HG03135 (cell line): ENCODE results near the gene STX18.
"Not testable (repeated sequence)": the region's sequence is repeated elsewhere in the genome, so short reads cannot be mapped to it uniquely, and the experiment has no call there.

Source experiments
- ATAC-seq: cut with Tn5 transposase; IDR thresholded peaks from one replicate; pipeline ENCODE4 v1.9.1; 2021; ENCODE audit warnings: mild to moderate bottlenecking, moderate library complexity; ENCODE audit not compliant: unreplicated experiment

STX18 gene

DNA sequence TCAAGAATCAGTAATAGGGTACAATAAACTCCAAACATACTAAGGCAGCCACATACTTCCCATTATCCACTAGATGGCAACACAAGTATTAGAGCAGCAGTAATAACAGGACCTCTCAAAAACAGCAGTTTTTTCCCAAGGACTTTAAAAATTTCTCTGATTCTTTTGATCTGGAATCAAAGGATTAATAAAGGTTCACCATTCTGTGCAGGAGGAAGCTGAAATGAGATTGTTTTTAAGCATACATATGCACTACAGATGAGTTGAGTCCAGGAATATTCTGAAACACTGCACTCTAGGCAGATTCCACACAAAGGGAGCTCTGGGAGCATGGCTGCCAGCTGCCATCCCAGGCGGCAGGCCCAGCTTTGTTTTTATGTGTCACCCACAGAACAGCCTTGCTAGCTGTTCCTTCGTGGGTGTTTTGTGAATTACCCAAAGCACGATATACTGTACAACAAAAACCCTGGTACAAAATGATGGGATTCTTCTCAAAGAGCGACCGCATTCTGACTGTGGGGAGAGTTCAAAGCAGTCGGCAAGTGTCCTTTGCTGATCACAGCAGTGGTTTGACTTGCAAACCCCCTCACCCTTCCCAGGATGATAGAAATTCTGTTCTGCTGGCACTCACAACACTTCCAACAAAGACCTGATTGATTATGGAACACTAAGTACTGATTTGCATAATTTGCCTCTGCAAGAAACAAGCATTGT, 61.0 kb downstream of the STX18 start:
- ATAC-seq, result no peak

DNA sequence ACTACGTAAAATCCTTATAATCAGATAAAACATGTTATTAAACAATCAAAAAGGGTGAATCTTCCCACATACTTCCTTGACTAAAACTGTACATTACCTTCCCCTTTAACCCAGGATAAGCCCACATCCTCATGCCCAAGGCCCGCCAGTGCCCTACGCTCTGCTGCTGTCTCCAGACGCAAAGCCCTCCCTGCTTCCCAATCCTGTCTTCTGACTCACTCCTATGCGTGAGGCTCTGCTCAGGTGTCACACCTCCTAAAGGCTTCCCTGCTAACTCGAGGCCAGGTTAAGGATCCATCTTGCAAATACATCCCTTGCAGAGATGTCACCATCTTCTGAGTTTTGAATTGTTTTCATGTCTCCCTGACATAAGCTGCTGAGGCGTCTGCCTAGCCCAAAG, 61.6 kb downstream of the STX18 start:
- ATAC-seq, result no peak

DNA sequence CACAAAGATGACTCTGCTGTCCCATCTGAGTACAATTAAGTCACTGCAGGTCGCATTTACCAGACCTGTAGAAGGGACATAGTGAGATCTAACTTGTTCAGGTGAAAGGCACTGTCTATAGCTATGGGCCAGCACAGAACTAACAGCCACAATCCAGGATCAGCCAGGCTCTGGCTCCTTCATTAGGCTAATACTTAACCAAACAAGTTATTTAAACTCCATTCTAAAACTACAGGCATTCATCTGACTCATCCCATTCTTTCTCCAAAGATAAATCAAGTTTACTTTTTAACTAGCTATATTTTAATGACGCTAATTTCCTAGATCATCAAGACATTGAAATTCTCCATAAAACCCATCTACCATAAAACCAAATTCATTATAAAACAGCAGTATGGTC, 62.5 kb downstream of the STX18 start:
- no peak for ATAC-seq

DNA sequence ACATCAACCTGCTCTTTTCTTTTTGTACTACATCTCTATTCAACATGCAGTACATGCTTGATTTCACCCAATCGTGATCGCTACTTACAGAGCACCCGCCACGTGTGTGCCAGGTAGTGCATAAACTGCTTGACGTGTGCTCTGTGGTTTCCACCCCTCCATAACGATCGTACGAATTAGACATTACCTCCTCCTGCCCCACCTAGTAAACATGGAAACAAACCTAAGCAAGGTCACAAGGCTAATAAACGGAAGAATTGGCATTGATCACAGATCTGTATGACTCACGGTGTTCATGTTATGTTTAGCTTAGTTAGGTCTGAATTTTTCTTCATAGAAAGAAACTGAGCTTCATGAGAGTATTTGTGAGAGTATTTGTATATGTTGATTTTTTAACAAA, 64.1 kb downstream of the STX18 start:
- no peak for ATAC-seq

DNA sequence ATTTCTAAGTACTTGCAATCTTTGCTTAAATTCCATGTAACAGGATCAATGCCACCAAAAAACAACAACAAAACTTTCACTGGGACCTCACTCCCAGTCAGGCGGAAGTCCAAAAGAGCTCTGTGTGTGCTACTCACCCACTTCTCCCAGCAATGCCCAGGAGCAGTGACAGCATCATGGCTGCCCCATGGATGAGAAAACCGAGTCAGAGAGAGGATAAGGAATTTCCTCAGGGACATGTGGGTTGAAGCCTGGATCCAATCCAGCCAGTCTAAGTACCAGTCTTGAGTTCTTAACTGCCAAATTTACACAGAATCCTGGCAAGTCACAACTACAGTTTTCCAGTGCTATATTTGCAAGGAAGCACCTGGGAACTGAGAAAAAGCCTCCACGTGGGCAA, 64.5 kb downstream of the STX18 start:
- ATAC-seq, result no peak

DNA sequence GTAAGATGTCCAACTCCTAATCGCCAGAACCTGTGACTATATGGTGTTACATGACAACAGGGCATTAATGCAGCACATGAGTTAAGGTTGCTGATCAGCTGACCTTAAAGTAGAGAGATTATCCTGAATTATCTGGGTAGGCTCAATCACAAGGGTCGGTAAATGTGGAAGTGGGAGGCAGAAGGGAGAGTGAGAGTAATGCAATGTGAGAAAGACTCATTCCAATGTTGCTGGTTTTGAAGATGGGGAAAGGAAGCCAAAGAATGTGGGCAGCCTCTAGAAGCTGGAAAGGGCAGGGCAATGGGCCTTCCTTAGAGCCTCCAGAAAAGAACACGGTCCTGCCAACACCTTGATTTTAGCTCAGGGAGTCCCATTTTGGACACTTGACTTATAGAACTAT, 67.4 kb downstream of the STX18 start:
- ATAC-seq, result no peak

DNA sequence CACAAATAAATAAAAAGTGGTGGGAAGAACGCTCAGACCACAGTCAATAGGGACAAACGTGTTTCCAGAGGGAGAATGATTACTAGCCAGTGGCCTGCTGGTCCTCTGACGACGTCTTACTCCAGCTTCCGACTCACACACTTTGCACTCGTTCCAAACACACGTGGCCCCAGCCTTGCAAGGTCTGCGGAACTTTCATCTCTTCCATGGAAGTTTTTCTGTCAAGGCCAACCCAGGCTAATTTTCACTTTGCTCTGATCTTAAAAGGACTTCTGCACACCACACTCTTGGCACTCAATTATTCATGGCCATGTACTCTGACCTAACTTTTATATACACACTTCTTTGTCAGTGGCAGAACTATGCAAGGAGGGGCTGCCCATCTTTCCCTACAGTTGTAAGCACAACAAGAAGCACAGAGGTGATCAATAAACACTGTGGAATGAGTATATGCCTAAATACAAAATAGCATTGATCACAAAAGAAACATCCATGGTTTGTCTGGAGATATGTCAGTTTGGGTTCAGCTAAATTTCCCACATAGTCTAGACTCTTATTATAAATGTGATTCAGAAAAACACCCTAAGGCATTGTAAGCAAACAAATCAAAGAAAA, 69.4 kb downstream of the STX18 start:
- no peak for ATAC-seq

DNA sequence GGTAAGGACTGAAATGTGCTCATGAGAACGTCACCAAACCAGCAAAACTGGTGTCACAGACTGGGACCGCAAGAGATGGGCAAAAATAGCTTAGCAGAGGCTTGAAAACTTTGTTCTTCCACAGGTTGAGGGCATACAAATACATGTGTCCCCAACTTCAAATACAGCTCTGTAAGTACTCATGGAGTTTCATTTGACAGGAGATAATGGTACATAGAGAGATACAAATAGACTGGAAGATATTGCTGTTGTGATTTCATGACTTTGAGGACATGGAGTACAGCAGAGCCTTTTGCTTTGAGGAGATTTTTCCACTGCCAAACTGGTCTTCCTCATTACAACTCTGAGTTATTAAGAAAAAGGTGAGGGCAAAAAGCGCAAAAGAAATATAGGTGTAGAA, 70.7 kb downstream of the STX18 start:
- no peak for ATAC-seq

DNA sequence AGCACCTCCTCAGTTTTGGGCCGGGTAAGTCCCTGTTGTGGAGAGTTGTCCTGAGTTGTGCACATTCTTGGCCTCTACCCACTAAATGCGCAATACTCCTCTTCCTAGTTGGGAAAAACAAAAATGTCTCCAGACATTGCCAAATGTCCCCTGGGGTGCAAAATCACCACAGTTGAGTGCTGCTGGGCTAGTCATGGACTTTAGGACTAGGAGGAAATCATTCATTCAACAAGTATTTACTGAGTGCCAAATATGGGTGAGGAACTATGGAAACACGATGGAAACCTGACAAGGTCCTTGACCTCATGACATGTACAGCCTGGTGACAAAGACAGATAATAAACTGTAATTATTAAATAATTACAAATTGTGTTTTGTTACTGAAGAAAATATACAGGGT, 71.6 kb downstream of the STX18 start:
- ATAC-seq, result no peak

DNA sequence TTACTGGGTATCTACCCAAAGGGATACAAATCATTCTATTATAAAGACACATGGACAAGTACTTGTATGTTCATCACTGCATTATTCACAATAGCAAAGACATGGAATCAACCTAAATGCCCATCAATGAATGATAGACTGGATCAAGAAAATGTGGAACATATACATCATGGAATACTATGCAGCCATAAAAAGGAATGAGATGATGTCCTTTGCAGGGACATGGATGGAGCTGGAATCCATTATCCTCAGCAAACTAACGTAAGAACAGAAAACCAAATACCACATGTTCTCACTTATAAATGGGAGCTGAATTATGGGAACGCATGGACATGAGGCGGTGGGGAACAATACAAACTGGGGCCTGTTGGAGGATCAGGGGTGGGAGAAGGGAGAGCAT, 76.6 kb downstream of the STX18 start:
- ATAC-seq, result not testable (repeated sequence)

DNA sequence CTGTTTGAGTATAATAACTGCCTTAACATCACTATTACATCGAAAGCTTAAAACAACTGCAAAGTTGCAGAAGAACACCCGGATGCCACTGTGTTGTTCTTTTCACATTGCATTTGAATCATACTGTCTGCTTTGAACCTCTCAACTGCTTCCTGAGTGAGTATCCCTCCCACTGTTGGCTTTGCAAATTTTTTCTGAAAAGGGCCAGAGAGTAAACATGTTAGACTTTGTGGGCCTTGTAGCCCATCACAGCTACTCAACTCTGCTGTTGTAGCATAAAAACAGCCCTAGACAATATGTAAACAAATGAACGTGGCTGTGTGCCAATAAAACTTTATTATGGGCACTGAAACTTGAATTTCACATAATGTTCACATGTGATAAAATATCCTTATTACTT, 78.9 kb downstream of the STX18 start:
- ATAC-seq, result no peak

DNA sequence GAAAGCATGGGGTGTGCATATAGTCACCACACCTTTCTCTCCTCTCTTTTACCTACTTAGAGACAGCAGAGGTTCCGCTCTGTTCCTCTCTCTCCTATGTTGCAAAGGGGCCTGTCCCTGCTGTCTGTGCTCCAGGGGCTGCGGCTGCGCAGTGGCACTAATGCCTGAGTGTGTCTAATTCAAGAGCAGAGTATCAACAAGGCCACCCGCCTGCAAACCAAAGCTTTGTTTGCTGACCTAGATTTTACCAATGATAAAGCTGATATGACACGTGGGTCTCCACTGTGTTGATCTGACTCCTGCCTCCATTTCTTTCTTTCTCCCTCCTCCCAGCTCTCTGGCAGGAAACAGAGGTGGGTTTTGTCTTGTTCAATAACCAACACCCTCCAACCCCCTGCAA, 80.0 kb downstream of the STX18 start:
- no peak for ATAC-seq

DNA sequence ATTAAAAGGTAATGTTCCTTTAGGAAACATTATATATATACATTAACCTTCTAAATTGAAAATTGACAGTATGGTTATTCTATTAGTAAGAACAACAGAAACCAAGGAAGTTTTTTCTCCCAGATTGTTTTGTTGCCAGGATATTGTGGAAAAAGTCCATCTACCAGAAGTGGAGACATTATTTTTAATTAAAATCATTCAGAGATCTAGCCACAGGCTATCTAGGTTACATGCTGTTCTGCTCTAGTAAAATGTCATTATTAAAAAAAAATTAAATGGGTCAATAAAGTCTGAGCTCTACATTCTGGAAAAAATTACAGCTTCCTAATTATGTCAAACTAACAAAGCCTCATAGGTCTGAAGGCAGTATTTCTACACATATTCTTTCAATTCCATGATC, 80.7 kb downstream of the STX18 start:
- ATAC-seq, result no peak

DNA sequence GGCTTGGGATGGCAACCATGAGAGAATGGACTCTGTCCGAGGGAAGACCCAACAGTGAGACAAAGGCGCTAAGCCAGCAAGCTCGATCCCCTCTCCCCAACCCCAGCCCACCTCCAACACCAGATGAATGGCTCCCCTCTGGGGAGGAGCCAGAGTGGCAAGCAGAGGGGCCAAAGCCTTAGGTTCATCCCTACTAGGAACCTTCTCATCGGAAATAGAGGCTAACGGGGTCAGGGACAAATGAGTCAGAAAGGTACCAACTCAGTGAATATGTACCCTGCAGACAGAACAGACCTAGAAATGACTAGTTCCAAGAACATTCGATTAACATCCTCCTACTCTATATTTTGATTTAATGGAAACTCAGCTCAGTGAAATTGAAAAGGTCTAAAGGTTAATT, 81.1 kb downstream of the STX18 start:
- no peak for ATAC-seq

DNA sequence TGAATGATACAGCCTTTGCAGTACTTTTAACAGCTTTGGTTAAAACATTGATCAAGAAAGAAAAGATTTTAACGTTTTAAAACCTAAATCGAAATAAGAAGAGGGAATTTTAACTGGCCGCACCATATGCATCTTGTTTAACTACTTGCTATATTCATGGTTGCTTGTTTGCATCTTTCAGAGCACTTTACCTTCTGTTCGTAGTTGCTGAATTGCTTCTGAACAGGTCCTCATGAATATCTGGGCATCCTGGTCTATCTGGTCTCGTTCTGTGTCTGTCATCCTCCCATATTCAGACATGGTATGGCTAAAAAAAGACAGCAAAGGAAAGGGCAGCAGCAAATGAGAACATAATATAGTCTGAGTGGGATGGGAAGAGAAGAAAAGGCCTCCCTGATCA, 82.7 kb downstream of the STX18 start:
- no peak for ATAC-seq

DNA sequence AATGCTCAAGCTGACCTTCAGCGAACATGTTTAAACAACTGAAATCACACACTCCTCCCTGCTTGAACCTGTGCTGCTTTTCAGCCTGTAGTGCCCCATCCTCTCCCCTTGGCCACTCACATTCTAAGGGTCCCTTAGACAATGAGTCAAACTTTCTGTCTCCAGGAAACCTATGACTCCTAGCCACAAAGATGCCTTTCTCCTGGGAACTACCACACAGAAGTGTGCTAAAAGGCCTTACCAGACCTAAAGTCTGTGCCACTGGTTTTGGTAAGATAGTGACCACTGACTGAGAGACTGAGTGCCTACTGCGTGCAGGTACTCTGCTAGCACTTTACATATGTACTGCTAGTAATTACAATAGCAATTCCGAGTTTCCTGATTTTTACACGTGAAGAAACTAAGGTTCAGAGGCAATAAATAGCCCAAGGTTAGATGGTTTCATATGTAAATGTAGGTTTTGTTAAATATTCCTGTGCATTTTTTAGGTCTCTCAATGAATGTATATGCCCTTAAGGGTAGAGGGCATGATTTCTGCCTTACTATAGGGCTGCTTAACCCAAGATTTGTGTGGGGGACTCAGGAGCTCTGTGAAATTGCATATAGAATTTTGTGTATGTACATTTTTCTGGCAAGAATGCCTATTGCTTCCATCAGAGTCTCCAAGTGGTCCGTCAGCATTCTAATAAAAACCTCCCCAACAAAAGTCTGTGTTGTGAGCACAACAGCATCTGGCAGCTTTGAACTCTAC, 83.9 kb downstream of the STX18 start:
- no peak for ATAC-seq

DNA sequence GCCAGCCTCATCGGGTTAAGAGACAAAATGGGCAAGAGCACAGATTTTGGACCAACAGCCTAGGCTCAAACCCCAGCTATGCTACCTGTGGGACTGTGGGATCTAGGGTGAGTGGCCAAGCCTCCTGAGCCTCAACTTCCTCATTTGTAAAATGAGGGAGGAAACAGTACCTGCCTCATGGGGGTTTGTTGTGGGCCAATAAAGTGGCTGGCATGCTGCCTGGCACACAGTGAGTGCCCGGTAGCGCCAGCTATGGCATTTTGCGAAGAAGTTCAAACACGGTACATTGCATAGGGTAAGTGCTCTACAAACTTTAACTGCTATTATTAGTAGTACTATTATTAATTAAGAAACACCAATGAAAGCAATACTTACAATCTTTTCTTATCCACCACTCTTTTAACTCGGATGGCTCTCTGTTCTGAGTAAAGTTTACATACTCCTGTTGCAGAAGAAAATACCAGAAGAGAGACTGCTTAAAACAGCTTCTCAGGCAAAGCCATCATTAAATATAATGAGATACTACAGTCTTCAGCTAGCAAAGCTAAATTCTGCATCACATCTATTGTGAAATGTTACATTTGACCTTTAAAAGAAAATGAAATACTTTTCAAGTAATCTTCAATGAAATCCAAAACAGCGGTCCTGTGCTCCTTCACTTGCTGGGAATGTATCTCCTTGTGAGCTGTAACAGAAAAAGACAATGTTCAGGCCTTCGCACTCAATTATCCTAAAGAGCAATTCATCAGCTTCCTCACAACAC, 84.9 kb downstream of the STX18 start:
- ATAC-seq, result no peak

DNA sequence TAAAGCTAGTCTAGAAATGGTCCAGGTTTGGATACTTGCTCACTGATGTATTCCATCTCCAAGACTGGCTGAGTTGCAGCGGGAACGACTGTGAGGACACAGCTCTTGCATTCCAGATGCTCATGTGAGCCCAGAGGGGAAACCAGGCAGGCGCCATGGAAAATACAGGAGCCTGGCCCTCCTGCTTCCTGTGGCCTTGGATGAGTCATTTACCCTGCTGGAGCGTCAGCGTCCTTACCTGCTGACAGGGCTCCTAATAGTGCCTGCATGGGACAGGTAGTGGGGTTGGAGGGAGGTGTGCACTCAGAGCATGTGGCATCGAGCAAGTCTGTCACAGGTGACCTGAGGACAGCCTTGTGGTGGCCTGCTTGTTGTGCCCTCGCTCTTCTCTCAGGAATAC, 85.5 kb downstream of the STX18 start:
- ATAC-seq, result no peak

DNA sequence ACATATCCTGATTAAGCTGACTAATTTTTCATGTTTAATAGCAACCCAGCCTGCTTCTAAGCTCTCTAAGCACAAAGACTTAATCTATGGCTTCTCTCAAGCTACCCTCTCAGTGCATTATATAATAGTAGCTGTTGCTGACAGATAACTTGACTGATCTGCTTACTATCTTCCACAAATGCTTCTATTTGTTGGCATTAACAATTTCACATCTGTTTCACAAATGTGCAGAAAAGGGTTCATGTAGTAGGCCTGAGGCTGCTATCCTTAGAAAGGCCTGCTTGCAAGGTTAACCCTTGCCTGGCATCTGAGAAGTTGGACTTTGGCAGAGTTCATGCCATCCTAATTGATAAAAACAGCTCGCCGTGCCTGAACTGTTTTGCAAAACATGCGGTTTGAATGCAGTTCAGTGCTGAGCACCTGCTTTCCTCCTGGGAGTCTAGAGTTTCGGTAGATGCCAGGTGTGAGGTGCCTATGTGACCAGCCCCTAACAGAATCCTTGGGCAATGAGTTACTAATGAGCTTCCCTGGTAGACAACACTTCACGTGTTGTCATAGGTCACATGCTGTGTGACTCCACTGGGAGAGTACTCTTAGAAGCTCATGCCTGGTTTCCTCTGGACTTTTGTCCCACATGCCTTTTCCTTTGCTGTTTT, 86.5 kb downstream of the STX18 start:
- ATAC-seq, result peak; percentile 84

DNA sequence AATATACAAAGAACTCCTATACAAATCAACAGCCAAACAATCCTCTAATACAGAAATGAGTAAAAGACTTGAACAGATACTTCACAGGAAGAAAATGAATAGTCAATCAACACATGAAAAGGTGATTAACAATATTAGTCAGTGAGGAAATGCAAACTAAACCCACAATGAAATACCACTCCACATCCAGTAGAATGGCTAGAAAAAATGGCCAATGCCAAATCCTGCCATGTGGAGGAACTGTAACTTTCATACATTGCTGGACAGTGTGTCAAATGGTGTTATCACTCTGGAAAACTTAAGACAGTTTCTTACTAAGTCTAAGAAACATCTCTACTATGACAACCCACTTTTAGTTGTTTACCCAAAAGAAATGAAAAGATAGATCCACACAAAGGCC, 95.4 kb downstream of the STX18 start:
- ATAC-seq, result no peak

DNA sequence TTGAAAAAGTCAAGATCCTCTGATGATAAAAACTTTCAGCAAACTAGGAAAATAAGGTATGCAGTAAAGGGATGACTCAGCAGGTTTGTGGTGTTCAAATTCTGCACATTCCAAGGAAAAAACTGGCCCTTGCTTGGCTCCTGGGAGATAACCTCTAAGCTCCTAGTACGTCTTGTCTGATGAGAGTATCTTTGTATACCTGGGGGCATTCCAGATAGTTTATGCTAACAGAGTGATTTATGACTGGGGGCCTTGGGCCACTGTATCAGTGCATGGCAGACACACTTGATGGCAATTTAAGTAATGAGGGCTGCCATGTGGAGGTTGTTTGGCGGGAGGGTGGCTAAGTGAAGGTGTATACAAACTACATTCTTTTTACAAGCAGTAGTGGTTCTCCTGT, 98.0 kb downstream of the STX18 start:
- ATAC-seq, result no peak
